HG03342 (cell line): ENCODE measurements around the gene BRAT1.

Source experiments
- ATAC-seq: cut with Tn5 transposase; IDR thresholded peaks from one replicate; pipeline ENCODE4 v1.9.1; 2021; ENCODE audit warnings: mild to moderate bottlenecking, moderate library complexity; ENCODE audit not compliant: unreplicated experiment

Gene BRAT1

DNA sequence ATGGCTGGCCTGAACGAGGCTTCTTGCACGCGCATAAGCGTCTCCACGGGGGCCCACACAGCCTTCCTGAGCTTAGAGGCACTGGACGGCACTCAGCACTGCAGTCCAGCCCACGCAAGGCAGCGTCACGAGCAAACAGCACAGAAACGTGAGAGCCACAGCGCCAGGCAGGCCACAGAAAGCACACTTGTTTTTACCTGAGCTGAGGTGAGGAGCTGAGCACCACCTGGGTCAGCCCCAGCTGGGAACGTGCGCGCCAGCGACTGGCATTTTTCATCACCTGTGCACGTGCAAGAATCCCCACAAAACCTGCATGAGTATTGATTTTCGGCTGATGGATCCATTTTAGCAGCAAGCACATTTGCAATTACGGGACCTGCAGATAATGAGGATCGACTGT lies 30.1 kb upstream of the BRAT1 start:
- ATAC-seq, result no peak

DNA sequence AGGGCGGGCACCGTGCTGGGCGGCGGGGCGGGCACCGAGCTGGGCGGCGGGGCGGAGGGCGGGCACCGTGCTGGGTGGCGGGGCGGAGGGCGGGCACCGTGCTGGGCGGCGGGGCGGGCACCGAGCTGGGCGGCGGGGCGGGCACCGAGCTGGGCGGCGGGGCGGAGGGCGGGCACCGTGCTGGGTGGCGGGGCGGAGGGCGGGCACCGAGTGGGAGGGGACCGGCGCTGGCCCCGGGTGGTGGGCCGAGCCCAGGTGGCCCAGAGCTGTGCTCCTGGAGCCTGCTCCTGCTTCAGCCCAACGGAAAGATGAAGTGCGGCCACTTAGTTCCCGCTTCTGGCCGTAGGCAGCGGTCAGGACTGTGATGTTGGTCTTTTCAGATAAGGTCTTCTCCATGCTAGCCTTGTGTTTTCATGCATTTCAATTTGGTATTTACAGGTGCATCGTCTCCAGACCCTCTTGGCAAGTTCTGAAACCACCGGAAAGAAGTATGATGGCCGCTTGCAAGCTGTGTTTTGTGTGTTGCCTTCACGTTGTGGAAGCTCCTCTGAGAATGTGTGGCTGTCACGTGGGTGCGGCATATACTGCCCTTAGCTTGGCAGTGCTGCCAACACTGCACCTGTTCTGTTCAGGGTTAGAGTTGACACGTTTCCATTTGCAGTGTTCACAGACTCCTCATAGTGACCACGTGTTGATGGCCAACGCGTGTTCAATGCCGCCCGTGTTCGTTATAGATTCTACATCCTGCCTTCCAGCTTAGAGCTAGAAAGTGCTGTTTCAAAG lies 28.7 kb upstream of the BRAT1 start:
- no peak for ATAC-seq

DNA sequence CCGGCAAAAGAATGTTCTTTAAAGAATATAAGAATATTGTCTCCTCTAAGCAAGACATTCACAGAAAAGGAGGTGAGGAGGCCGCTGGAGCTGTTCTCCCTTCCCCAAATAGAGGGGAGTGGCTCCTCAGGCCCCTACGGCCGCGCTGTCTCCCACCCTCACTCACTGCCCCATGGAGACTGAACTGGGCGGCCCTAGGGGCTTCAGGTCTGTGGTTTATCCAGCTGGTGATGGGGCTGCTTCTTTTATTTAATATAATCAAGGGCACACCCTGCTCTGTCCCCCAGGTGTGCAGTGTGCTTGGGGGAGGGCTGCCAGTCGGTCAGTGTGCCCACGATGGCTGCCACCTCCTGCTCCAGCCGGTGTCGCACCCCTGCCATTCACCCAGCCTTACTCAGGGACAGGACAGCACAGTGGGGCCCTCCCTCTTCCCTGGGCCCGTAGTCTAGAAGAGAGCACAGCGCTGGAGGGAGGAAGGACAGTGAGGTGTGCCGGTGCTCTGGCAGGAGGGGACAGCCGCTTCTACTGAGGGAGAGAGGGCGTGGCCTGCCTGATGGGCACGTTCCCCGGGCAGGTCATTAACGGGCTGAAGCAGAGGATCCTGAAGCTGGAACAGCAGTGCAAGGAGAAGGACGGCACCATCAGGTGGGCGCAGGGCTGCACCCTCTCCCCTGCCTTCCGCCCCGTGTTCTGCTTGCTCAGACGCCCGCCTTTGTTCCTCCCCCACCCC lies 26.8 kb upstream of the BRAT1 start:
- ATAC-seq, result no peak

DNA sequence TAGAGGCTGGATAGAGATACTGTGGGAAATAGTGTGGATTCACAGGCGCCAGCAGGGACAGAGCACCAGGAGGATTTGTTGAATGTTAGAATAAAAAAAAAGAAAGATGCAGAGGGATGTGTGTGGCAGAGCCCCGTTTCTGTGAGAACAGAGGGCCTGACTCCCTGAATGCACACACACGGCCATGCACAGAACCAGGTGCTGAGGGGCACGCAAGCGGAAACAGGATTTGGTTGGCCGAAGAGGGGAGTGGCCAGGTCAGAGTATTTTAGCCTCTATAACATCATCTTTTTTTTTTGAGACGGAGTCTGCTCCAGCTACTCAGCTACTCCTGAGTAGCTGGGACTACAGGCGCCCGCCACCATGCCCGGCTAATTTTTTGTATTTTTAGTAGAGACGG lies 25.3 kb upstream of the BRAT1 start:
- ATAC-seq, result no peak

DNA sequence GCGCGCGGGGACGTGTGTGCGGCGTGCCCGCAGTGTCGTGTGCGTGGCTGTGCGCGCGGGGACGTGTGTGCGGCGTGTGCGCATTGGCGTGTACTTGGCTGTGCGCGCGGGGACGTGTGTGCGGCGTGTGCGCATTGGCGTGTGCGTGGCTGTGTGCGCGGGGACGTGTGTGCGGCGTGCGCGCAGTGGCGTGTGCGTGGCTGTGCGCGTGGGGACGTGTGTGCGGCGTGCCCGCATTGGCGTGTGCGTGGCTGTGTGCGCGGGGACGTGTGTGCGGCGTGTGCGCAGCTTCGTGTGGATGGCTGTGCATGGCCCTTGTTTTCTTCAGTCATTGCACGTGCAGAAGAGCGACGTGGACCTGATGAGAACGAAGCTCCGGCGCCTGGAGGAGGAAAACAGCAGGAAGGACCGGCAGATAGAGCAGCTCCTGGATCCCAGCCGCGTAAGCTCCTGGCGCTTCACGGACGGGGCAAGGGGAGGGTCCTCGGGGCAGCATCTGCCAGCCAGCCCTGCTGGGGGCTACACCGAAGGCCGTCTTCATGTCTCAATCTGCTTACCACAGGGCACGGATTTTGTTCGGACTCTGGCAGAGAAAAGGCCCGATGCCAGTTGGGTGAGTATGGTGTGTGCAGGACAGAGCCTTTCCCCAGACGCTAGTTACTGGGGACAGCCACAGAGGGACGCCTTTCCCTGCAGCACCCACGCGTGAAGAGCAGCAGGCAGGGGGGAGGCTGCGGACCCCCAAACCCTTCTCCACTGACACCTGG lies 22.8 kb upstream of the BRAT1 start:
- ATAC-seq, result no peak

DNA sequence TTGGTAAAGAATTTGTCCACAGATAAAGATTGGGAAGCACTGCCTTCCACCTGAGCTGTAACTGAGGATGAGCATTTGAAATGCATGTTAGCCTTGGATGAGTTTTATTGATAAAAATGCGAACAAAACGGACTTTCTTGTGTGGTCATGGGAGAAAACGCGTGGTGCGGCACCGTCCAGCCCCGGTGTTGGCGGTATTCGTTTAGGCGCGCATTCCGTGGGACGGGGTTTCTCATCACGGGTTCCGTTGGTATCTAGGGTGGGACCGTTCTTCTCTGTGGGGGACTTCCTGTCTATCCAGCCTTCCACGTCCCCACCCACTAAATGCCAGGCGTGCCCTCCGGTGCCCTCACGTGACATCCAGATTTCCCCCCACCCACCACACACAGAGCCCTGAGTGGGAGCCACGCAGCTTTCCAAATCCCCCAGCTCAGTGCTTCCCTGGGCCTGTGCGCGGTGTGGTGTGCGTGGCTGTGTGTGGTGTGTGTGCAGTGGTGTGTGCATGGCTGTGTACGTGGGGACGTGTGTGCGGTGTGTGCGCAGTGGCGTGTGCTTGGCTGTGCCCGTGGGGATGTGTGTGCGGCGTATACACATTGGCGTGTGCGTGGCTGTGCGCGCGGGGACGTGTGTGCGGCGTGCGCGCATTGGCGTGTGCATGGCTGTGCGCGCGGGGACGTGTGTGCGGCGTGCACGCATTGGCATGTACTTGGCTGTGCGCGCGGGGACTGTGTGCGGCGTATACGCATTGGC lies 21.6 kb upstream of the BRAT1 start:
- no peak for ATAC-seq

DNA sequence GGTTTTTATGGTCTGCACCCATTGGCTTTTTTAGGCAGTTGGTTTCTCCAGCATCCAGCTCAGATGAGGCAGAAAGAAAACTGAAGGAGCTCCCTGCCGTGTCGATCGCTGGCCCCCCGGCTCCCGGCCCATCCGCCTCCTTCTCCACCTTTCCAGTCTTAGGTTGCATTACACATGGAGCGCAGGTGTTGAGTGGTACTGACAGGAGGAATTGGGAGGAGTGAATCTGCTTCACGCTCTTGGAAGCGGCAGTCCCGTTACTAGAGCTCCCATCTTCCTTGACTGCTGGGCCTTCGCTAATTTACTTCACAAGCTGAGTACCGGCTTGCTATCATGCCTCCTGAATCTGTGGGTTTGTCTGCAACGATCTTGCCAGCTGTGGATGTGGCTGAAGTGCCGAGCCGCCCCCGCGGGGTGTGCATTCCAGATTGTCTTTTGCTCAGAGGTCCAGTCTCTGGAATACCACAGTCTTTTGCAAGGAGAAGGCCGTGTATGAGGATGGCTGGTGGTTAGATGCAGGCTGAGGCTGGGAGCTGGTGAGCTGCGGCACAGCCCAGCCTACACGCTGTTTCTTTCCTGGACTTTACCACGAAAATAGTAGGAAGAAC lies 20.5 kb upstream of the BRAT1 start:
- ATAC-seq, result no peak

DNA sequence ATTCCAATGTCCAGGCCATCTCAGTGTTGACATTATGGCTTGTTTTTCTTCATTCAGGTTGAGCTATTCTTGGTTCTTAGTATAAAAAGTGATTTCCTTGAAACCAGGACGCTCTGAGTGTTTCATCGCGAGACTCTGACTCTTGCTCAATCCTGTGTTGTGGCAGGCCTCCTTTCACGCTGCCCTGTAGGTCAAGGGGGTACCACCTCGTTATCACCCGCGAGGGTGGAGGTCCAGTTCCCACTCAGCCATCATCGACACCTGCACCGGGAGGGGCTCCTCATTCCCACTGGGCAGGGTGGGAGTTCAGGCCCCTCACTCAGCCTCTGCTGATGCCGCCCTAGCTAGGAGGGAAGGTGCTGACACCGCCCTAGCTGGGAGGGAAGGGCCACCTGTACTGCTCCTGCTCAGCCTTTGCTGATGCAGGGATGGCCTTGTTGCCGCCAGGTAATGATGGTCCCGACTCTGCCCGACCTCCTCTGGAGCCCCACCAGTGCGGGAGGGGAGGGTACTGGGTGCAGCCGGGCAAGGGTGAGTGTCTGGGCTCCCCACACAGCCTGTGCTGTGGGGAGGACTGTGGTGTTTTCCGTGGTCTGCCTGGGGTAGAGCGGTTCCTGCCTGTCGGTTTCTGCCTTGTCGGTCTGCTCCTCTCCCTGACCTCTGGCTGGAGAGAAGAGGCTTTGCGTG lies 19.9 kb upstream of the BRAT1 start:
- no peak for ATAC-seq

DNA sequence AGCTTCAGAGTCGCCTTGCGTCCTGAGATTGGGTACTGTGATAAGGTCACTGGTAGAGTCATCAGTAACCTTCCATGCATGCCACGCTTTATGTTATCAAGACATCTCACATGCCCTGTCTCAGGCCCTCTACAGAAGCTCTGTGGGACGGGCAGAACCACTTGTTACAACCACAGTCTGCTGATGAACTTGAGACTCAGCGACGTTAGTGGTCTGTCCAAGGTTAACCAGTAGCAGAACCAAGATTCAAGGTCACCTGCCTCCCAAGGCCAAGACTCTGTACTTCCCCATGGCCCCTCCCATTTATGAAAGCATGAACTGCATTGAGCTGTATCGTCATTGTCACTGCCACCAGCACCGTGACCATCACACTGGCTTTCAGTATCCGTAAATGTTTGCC lies 18.4 kb upstream of the BRAT1 start:
- no peak for ATAC-seq

DNA sequence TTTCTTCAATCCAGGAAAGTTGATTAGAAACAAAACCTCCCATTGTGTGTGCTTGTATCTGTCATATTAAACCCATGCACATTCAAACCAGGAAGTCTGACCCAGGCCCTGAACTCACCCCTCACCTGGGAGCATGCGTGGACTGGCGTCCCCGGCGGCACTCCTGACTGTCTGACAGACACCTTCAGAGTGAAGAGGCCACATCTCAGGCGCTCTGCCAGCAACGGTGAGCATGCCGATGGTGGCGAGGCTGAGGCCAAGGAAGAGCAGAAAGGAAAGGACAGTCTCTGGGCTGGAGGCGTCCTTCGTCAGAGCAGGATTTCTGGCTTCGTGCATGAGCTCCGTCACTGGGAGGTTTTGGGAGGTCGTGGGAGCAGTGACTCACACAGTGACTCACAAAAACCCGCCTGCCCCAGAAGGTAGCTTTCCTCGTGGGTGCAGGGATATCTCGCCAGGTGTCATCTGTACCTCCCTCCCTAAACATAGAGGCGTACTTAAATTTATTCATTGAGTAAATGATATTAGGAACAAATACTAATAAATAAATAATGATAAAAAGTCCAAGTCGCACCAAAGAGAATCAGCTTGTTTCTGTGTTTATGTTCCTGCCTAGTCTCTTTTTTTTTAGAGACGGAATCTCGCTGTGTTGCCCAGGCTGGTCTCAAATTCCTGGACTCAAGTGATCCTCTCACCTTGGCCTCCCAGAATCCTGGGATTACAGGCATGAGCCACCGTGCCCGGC lies 16.9 kb upstream of the BRAT1 start:
- no peak for ATAC-seq

DNA sequence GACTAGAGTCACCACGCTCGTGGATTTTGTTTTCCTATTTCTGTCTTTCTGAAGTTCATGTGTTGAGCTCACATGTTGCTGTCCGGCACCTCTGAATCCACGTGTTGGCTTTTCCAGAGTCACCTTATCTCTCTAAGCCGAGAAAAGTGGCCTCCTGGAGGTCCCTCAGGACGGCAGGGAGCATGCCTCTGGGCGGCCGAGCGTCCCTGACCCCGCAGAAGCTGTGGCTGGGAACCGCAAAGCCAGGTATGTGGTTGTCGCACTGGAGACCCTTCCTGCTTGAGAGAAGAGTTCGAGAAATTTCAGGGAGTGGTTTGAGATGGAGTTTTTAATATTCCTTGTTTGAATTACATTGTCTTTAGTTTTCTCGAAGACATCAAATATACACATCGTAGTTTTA lies 16.1 kb upstream of the BRAT1 start:
- ATAC-seq, result no peak

DNA sequence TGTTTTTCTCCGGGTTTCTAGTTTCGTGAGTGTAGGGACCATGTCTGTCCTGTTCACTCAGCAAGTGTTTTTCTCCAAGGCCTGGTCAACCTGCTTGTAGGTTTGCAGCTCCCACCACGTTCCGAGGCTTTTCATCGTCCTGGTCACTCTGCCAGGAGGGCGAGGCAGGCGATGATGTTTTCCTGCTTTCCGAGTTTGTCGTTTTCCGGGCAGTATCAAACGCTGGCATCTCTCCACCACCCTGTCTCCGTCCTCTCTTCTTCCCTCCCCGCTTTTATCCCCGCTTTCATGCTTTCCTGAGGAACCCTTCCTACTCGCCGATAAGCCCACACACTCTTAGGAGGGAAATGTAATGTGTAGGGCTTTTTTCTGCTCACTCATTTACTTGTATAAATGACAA lies 14.7 kb upstream of the BRAT1 start:
- no peak for ATAC-seq

DNA sequence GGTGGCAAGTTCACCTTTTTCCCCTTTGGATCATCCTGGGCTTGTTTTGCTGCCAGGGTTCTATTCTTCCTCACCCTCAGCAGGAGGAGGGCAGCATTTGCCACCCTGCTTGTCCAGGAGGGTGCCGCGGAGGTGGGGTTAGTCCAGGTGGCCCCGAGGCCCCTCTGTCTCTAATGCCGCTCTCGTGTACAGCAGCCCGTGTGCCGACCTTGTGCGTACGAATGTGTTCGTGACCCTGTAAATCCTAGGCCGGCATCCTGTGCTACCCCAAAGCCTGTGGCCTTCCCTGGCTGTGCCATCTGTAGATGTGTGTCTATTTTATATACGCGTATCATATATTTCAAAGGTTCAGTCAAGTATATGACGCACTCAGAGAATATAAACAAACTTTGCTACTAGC lies 14.1 kb upstream of the BRAT1 start:
- no peak for ATAC-seq

DNA sequence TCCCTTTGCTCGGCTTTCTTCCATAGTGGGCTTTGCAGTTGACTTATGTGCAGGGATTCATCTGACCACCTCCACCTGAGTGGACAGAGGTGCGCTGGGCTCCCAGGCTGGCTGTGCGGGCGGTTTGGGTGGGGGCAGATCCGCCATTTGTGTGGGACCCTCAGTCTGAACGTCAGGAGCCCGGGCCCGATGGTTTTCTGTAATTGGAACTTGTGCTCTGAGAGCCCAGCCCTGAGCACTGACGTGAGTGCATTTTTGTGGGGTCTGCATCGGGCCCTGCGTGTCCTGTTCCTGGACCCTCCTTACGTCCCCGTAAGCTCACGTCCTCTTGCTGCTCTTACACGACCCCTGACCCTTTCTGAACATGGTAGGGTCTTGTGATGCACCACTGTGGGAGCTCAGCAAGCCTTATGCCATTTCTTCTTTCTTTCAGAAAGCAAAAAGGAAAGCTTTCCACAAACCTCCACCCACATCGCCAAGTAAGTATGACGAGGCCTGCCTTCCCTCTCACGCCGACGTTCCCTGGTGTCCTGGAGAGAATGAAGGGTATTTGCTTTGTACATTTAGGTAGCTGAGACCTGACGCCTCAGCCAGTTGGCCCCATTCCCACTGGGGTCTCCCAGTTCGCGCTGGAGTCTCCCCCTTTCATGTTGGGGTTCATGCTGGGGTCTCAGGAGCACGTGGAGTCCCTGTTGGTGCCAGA lies 13.3 kb upstream of the BRAT1 start:
- ATAC-seq, result no peak

DNA sequence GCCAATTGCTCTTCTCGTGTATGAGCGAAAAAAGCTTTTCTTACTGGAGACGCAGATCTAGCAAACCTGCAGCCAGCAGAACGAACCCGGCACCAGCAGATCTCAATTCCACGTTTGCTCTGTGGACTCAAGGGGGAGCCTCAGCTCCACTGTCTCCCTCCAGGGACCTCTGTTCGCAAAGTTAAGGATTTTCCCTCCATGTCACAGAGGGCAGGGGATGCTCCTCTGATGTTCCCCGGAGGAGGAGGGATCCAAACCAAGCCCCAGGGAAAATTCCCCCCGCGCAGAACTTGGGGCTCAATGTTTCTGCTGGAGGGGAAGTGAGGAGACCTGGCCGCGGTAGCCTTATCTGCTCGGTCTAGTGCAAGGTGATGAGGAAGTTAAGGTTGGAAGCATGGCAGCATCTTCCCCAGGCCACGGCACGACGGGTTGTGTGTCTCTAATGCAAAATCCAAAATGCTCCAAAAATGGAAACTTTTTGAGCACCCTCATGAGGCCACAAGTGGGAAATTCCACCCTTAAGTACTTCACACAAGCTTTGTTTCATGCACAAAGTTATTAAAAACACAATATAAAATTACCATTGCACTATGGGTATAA lies 12.5 kb upstream of the BRAT1 start:
- no peak for ATAC-seq

DNA sequence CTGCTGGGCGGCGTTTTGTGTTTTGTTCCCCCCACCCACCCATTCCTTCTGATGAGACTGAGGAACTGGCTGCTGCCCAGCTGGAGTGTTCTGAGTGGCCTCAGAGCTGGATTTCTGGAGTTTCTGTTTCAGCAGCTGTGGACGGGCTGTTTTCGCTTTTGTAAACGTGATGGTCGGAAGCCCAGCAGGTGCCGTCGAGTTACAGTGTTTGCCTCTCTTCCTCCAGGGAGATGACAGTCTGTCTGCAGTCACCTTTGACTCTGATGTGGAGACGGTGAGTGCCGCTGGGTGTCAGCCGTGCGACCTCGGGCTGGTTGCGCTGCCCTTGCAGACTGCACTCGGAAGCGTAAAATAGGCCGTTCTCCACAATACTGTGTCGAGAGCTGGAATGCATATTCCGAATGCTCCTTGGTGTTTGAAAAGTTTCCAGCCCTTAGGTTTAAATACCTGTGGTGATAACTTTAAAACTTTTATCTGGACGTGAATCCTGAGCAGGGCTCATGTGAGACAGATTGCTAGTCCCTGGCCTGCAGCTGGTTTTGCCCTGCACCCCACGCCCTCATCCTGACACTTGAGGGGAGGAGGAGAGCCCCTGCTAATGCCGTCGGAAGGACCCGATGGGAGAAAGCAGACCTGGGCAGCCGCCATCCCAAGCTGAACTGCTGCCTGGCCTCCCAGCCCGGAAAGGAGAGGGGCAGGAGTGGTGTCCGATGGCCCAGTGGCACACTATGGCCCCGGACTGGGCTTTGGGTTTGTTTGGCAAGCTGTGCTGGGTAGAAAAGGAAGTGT lies 11.8 kb upstream of the BRAT1 start:
- ATAC-seq, result peak; percentile 93

DNA sequence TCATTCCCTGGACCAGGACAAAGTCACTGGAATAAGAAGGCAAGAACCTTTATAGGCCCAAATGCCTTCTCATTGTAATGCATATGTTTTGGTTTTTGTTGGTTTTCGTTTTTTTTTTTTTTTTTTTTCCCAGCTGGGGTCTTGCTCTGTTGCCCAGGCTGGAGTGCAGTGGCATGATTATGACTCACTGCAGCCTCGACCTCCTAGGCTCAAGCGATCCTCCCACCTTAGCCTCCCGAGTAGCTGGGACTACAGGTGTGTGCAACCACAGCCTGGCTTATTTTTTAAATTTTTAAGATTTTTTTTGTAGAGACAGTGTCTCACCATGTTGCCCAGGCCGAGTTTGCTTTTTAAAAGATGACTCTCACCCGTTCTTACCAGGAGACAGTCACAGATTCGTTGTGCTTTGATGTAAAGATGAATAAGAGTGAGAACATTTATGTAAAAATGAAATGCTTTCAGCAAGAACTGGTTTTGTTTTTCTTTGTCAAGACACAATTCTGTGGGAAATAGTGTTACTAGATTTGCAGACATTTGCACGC lies 11.1 kb upstream of the BRAT1 start:
- ATAC-seq, result peak; percentile 19
